Measurements from ENCODE around the gene DEPP1.
A peak's percentile ranks its signal among the peaks of the same experiment; 100 is the strongest.

The DEPP1 gene

DNA sequence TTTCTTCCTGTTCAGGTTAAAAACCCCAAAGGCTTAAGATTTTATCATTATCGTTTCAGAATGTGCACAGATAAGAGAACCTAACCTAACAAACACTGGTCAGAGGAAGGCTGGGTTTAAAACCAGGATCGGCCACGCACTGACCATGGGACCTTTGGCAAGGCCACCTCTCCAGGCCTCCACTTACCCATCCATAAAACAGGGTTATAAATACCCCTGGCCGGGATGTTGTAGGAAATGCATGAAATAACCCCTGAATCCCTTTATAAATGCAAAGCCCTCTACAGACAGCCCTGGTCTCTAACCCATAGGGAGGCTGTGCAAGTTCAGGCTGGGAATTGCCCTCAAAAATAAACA lies 418 bp downstream of the DEPP1 start:
- no peak for DNase-seq

DNA sequence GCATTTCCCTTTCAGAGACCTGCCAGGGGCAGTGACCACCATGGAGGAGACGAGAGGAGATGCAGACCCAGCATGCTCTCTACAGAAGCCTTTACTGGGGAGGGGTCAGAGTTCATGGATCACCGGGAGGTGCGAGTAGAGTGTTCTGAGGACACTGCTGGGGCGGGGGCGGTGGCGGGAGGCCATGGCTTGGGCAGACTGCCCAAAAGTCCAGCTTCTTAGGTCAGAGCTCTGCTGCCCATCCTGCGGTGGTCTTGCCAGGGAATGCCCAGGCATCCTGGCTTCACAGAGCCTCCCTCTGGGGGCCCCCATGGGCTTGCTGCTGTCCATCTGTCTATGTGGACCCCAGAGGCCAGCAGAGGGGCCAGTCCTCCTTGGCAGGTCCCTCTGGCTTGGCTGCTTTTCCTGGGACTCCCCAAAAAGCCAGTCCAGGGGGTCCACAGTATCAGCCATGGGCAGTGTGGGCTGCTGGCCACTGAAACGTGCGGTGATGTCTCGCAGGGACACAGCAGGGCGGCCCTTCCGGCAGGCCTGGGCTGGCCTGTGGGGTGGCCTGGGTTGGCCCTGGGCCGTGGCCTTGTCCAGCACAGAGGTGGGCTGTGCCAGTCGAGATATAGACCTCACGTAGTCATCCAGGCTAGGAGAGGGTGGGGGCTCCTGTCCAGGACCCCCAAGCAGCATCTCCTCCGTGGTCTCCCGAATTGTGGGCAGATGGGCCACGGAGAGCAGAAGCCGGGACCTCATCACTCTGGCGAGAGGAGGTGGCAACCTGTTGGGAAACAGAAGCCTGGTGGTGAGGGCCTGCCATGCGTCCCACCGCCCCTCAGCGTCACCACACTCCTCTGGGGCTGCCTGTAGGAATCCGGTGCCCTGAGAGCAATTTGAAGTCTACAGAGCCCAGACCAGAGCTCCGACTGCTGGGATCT lies 1.1 kb downstream of the DEPP1 start:
- DNase-seq, result no peak

GRCh38 chr10:44976352-44977198 lies 2.0 kb downstream of the DEPP1 start:
- DNase-seq, result no peak

- no peak for DNase-seq
Observed at GRCh38 chr10:44975431-44976331, 2.9 kb downstream of the DEPP1 start.

- DNase-seq, result peak; percentile 48
Observed at GRCh38 chr10:44974628-44975430, 3.8 kb downstream of the DEPP1 start.

- no peak for DNase-seq
Observed at GRCh38 chr10:44974082-44974627, 4.5 kb downstream of the DEPP1 start.

GRCh38 chr10:44973323-44974081 lies 5.1 kb downstream of the DEPP1 start:
- DNase-seq, result no peak

- no peak for DNase-seq
Observed at GRCh38 chr10:44972874-44973306, 5.7 kb downstream of the DEPP1 start.

DNA sequence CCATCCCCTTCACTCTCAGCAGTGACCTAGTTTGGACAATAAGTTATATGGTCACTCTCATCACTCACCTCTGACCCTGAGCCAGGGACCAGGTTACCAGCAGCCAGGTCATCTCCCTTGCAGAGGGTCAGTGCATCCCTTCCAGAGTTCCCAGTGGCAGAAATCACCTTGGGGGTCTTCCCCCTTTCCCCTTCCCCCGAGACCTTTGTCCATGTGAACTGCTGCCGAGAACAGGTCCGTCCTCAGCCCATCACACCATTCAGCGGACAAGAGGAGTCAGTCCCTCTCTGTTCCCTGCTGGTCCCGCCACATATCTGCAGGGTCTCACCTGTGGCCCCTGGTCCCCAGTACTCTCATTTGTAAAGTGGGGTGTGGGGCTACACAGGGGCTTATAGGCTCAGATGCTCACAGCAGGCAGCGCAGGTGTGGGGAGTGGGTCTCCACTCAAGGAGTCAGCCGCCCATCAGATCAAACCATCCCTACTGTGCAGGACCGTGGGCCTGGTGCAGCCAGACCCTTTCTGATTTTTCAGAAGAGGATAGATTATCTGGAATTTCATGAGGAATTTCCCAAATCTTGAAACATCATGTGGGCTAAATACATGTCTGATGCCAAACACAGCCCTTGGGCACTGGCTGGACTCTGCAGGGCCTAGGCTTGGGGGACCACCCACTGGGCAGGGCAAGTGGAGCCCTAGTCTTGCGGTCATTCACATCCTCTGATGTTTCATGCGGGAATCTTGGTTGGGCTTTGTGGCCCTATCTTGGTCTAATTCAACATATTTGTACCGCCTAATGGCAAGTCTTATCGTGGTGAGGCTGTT lies 6.5 kb downstream of the DEPP1 start:
- DNase-seq, result no peak

GRCh38 chr10:44971434-44971833 lies 7.2 kb downstream of the DEPP1 start:
- DNase-seq, result no peak

DNA sequence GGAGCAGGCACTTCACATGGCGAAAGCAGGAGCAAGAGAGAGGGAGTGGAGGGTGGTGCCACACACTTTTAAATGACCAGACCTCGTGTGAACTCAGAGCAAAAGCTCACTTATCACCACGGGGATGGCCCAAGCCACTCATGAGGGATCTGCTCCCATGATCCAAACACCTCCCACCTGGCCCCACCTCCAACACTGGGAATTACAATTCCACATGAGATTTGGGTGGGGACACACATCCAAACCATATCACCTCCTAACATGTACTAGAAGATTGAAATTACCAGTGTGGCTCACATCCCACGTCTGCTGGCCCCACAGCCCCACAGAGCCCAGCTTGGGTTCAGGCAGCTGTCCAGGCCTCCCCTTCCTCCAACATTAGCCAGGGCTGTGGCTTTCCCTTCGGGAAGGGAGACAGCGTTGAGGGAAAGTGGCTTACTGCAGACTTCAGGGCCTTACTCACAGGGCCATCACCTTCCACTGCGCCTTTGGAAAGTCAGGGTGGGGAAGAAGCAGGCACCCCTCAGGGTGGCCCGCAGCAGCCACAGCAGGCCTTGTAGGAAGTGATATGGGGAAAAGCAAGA lies 7.7 kb downstream of the DEPP1 start:
- no peak for DNase-seq

- no peak for DNase-seq
Observed at GRCh38 chr10:44969854-44970253, 8.8 kb downstream of the DEPP1 start.

DNA sequence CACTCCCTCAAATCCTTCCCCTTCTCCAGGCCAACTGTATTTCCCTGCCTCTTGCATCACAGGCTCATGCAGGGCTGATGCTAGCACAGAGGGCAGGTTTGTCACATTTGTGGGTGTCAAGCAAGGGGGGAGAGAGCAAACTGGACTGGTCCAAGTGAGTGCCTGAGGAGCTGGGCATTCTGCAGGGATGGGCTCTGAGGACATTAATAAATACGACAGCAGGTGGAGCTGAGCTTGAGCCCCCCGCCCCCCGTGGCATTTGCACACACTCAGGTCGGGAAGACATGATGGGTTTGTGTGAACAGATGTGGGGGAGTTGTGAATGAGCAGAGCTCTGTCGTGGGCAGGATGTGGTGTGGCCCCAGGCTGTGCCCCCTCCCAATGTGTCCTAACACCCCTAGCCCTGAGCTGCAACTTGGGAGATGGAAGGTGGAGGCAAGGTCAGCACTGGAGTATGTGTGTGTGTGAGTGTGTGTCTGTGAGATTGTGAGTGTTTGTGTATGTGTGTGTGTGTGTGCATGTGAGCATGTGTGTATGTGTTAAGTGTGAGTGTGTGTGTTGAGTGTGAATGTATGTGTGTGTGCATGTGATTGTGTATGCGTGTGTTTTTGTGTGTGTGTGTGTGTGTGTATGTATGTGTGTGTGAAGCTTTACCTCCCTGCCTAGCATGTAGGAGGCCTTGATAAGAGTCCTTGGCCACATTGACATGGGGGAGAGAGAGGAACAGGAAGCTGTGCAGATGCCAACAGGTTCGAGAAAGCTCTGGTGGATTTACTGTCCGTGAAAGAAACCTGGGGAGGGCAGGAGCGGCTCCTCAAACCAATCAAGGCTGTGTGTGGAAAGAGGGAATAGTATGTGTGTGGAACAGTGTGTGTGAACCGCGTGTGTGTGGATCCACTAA lies 9.9 kb downstream of the DEPP1 start:
- no peak for DNase-seq

- DNase-seq, result no peak
Observed at GRCh38 chr10:44968091-44968490, 10.5 kb downstream of the DEPP1 start.

DNA sequence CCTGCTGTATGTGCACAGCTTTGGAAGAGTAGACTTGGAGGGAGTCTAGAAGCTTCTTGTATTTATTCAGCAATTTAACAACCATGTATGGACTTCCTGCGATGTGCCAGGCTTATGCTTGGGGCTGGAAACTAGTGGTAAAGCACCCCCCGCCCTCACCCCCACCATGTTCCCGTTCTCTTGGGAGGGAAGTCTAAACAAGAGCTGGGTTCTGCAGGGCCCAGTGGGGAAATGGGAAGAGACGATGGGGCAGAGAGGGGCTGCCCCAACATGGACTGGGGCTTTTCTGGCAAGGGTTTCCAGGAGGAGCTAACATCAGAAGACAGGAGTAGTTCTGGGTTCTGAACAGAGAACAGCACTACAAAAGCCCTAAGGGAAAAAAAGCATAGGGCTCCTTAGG lies 11.0 kb downstream of the DEPP1 start:
- no peak for DNase-seq

DNA sequence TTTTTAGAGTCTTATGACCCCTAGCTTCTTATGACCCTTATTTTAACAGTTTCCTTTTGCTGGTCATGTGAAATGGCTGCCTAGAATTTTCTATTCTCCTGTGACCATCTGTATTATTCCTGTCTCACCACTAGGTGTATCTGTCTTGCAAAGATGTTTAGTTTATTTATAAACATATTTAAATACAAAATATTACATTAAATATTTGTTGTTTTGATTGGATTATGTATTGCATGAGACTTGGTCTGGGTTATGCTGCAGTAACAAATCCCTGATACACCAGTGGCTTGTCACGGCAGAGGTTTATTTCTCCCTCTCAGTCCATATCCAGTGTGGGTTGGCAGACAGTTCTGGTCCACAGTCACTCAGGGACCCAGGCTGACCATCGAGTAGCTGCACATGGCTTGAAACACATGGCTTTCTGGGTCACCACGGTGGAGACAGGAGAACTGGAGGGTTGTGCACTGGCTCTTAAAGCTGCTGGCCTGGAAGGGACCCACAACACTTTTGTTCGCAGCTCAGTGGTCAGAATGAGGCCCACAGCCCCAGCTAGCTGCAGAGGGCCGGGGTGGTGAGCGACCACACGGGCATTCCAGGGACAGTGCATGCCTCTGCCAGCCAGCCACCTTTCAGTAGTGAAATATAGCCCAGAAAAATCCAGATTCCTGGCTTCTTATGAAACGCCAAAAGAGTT lies 11.6 kb downstream of the DEPP1 start:
- no peak for DNase-seq

DNA sequence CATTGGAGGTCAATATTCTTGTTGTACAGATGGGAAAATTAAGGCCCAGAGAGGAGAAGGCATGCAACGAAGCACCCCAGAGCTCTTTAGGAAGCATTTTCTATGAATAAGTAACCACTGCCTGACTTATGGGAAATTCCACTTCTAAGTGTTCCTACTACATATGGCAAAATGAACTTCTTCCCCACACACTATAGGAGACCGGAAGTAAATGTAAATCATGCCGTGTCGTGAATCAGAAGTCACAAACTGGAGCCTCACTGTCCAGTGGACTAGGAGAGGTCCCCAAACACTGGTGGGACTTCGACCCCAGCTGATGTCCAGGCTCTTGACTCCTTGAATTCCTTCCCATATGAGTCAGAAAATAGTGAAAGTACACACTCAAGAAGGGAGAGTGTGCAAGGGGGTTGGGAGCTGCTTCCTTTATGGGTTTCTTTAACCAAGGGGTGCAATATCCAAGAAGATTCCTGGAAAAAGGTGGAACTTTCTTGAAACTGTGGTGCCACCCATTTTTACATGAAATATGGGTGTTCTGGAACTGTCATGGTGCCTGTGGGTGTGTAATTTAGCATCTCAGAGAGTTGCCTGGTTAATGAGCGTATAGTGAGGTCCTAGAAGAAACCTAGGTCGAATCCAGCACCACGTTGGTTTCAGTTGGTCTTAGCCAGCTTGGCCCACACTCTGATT lies 12.3 kb downstream of the DEPP1 start:
- DNase-seq, result no peak
